Smooth muscle cell (in vitro differentiated cells): Measurements from ENCODE around the gene SORL1. TPM values are rescaled to one million over a fixed set of nuclear protein-coding genes. Genes with fewer than 3 reads are reported as not detected.

Experiments
- DNase-seq: peaks from one replicate; lab custom pipeline; 2025; ENCODE audit not compliant: unreplicated experiment; lab: John Stamatoyannopoulos, UW
- H2AFZ ChIP-seq: fragments of 200-600 bp; sonication (generic); 2 replicates; pipeline ENCODE4 v1.6.0; 2016; ENCODE audit warnings: antibody characterized with exemption, low read depth, mild to moderate bottlenecking
- H3F3A ChIP-seq: fragments of 200-600 bp; sonication (generic); 2 replicates; pipeline ENCODE4 v1.6.0; 2017; ENCODE audit warnings: antibody characterized with exemption, low read depth
- H3K27ac ChIP-seq: fragments of 200-600 bp; sonication (generic); 2 replicates; pipeline ENCODE4 v1.5.1; 2016; ENCODE audit warnings: low read depth, mild to moderate bottlenecking
- H3K27me3 ChIP-seq: fragments of 200-600 bp; sonication (generic); 2 replicates; pipeline ENCODE4 v1.6.1; 2016; ENCODE audit warnings: low read depth, mild to moderate bottlenecking
- H3K36me3 ChIP-seq: fragments of 200-600 bp; sonication (generic); 2 replicates; pipeline ENCODE4 v1.5.1; 2016; ENCODE audit warnings: low read depth
- H3K4me1 ChIP-seq: fragments of 200-600 bp; sonication (generic); 2 replicates; pipeline ENCODE4 v1.5.1; 2016; ENCODE audit warnings: low read depth
- H3K4me2 ChIP-seq: fragments of 200-600 bp; sonication (generic); 2 replicates; pipeline ENCODE4 v1.6.0; 2016; ENCODE audit warnings: mild to moderate bottlenecking
- H3K4me3 ChIP-seq: fragments of 200-600 bp; sonication (generic); 2 replicates; pipeline ENCODE4 v1.5.1; 2016; ENCODE audit warnings: mild to moderate bottlenecking
- H3K79me2 ChIP-seq: fragments of 200-600 bp; sonication (generic); 2 replicates; pipeline ENCODE4 v1.6.0; 2016; ENCODE audit warnings: low read depth, mild to moderate bottlenecking
- H3K9ac ChIP-seq: fragments of 200-600 bp; sonication (generic); 2 replicates; pipeline ENCODE4 v1.6.0; 2016; ENCODE audit warnings: low read depth
- H3K9me3 ChIP-seq: fragments of 200-600 bp; sonication (generic); replicated peaks from 2 replicates; pipeline ENCODE4 v1.5.1; 2016; ENCODE audit warnings: low read depth
- H4K20me1 ChIP-seq: fragments of 200-600 bp; sonication (generic); 2 replicates; pipeline ENCODE4 v1.6.0; 2016; ENCODE audit warnings: low read depth
- CTCF ChIP-seq: fragments of 200-600 bp; sonication (generic); IDR thresholded peaks from 2 replicates; pipeline ENCODE4 v1.5.1; 2017; ENCODE audit warnings: borderline replicate concordance, mild to moderate bottlenecking, antibody characterized with exemption; ENCODE audit not compliant: insufficient read depth, poor library complexity, severe bottlenecking
- WGBS: methylation state at CpG from one replicate; pipeline ENCODE4 v1.1.7; 2016; ENCODE audit warnings: low lambda C conversion rate; 5-methylcytosine and 5-hydroxymethylcytosine counted together
- polyA plus RNA-seq: library from polyadenylated mRNA; unstranded; fragments of >200 nt; fragmentation: Nextera tagmentation; extraction: Ambion mirVana; gene quantifications from 2 replicates; pipeline ENCODE4 v1.2.1, GENCODE V29; 2016
- total RNA-seq: library from RNA; depleted of rRNA; stranded (reverse); fragments of >200 nt; gene quantifications from 2 replicates; pipeline ENCODE4 v1.2.3, GENCODE V29; 2014

The SORL1 gene
- total and polyA plus RNA-seq, 2 experiments from 2014 or later, result 1.2 to 5.8 TPM

GRCh38 chr11:121499405-121499804 lies 47.3 kb downstream of the SORL1 start:
- Histone ChIP-seq H3K79me2 (no peaks in the 10 kb centered on the region), H3K4me2 (no peak overlapping the region), H2AFZ (no peak overlapping the region), H3K9ac (no peak overlapping the region), H3F3A (no peaks in the 10 kb centered on the region), H3K27ac (no peak overlapping the region), H3K4me3 (no peak overlapping the region), H4K20me1 (no peaks in the 10 kb centered on the region), H3K4me1 (peaks cover 25% of the 10 kb centered on the region), H3K36me3 (no peaks in the 10 kb centered on the region), H3K27me3 (no peaks in the 10 kb centered on the region), H3K9me3 (no peaks in the 10 kb centered on the region)
- 24% methylated on average over 2 of the region's 2 CpGs for WGBS
- no peak for DNase-seq
- TF ChIP-seq CTCF, result no peak

- WGBS, result 48% methylated on average over 2 of the region's 2 CpGs
- H3K79me2 ChIP-seq, result no peaks in the 10 kb centered on the region
- no peaks in the 10 kb centered on the region for H3F3A ChIP-seq
- no peaks in the 10 kb centered on the region for H3K27me3 ChIP-seq
- no peak overlapping the region for H3K9ac ChIP-seq
- no peaks in the 10 kb centered on the region for H3K9me3 ChIP-seq
- peaks cover 25% of the 10 kb centered on the region for H3K4me1 ChIP-seq
- no peak overlapping the region for H3K27ac ChIP-seq
- H4K20me1 ChIP-seq, result no peaks in the 10 kb centered on the region
- no peak overlapping the region for H2AFZ ChIP-seq
- no peak overlapping the region for H3K4me3 ChIP-seq
- TF ChIP-seq CTCF, result no peak
- H3K4me2 ChIP-seq, result no peak overlapping the region
- H3K36me3 ChIP-seq, result no peaks in the 10 kb centered on the region
- no peak for DNase-seq
Measured at GRCh38 chr11:121500275-121500674, 48.2 kb downstream of the SORL1 start.

- WGBS, result 87% methylated on average over 1 of the region's 1 CpG
- no peak for DNase-seq
Measured at GRCh38 chr11:121500717-121501116, 48.6 kb downstream of the SORL1 start.

More at GRCh38 chr11:121500717-121501116, 48.6 kb downstream of the SORL1 start:
- no peaks in the 10 kb centered on the region for H3K79me2 ChIP-seq
- no peaks in the 10 kb centered on the region for H4K20me1 ChIP-seq
- no peak overlapping the region for H3K27ac ChIP-seq
- TF ChIP-seq CTCF, result no peak
- no peaks in the 10 kb centered on the region for H3K27me3 ChIP-seq
- H3K9me3 ChIP-seq, result no peaks in the 10 kb centered on the region
- no peak overlapping the region for H2AFZ ChIP-seq
- H3K4me1 ChIP-seq, result peaks cover 25% of the 10 kb centered on the region
- no peaks in the 10 kb centered on the region for H3F3A ChIP-seq
- no peak overlapping the region for H3K4me3 ChIP-seq
- no peak overlapping the region for H3K9ac ChIP-seq
- H3K36me3 ChIP-seq, result no peaks in the 10 kb centered on the region
- H3K4me2 ChIP-seq, result no peak overlapping the region
